Activated naive CD8-positive, alpha-beta T cell (primary cell): Measurements from ENCODE around the gene EZH2.
A peak's percentile ranks its signal among the peaks of the same experiment; 100 is the strongest.

Source experiments
- H3K27ac Mint-ChIP-seq: one replicate; pipeline ENCODE4 v1.8.0; 2021; ENCODE audit warnings: mixed read lengths
- H3K27me3 Mint-ChIP-seq: one replicate; pipeline ENCODE4 v1.8.0; 2021; ENCODE audit warnings: mixed read lengths
- H3K36me3 Mint-ChIP-seq: one replicate; pipeline ENCODE4 v1.8.0; 2021; ENCODE audit warnings: mixed read lengths
- H3K4me1 Mint-ChIP-seq: one replicate; pipeline ENCODE4 v1.8.0; 2021; ENCODE audit warnings: low read depth, mixed read lengths
- H3K4me3 Mint-ChIP-seq: one replicate; pipeline ENCODE4 v1.8.0; 2021; ENCODE audit warnings: mild to moderate bottlenecking, mixed read lengths
- H3K9me3 Mint-ChIP-seq: one replicate; pipeline ENCODE4 v1.8.0; 2021; ENCODE audit warnings: low read depth, mixed read lengths

Gene EZH2

DNA sequence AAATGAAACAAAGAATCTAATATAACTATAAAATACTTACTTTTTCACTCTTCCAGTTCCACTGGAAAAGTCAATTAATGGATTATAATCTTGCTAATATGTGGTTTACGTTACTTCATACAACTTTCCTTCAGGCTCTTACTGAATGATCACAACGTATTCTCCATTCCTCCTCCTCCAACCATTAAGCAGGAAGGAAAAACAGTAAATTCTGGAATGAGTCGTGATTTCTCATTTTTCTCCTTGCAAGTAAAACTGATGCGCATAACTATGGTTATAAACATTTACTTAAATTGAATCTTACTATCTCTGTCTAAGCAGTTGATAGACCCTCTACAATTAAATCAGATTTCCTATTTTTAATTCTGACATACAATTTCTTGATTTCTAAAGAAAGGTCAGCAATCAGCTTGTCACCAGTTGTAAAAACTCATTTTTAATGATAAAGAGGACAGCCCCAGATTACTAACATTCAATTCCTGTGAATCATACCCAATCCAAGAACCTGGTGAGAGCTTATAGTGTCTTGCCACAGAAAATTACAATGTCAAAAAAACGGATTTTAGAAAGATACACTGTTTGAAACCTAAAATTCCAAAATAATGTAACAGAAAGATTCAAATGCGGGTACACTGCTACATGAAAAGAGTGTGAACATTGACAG is 64.3 kb downstream of the EZH2 start:
- Mint-ChIP-seq H3K4me1 (peaks cover 2% of the 10 kb centered on the region), H3K9me3 (no peaks in the 10 kb centered on the region), H3K4me3 (no peak overlapping the region), H3K36me3 (peaks cover 21% of the 10 kb centered on the region), H3K27ac (no peak overlapping the region), H3K27me3 (no peaks in the 10 kb centered on the region)

DNA sequence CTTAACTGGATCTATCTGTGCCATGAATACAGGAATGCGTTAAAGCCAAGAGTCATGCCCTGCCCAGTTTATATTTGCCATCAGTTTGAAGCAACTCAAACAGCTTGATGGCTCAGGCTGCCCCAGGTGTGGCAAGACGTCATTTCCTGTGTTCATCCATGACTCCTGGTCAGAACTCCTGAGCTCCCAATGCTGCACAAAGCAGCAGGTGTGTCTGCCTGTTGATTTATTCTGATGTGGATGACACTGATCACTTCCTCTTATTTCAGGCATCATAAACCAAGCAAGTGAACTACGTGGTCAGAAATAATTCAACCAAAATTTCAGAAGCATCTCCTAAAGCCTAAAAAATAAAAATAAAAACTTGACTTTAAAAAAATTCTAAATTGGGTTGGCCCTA is 68.5 kb downstream of the EZH2 start:
- Mint-ChIP-seq H3K36me3 (peaks cover 23% of the 10 kb centered on the region), H3K27ac (no peak overlapping the region), H3K4me1 (peaks cover 2% of the 10 kb centered on the region), H3K27me3 (no peaks in the 10 kb centered on the region), H3K4me3 (no peak overlapping the region), H3K9me3 (no peaks in the 10 kb centered on the region)

DNA sequence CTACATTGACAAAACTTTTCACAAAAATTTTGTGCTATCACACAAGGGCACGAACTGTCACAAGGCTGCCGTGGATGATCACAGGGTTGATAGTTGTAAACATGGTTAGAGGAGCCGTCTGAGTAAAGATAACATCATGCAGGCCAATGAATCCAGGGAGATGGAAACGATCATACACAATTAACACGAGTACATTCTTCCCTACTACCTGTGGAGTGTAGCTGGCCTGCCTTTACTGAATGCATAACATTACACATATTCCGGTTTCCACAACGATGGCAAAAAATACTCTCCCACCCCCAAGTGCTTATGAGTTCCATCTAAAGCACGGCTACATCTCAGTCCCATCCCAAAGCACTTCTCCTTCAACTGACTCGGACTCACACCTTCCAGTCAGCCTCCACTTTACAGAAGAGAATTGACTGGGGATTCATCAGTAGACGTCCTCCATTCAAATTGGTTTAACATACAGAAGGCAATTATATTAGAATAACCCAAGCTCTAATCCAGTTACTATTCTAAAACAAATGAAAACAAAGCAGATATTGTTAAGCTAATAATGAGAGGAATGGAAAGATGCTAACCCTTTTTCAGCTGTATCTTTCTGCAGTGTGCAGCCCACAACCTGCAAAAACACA is 69.0 kb downstream of the EZH2 start:
- Mint-ChIP-seq H3K36me3 (peaks cover 27% of the 10 kb centered on the region), H3K4me1 (peaks cover 2% of the 10 kb centered on the region), H3K27me3 (no peaks in the 10 kb centered on the region), H3K27ac (no peak overlapping the region), H3K4me3 (no peak overlapping the region), H3K9me3 (no peaks in the 10 kb centered on the region)

DNA sequence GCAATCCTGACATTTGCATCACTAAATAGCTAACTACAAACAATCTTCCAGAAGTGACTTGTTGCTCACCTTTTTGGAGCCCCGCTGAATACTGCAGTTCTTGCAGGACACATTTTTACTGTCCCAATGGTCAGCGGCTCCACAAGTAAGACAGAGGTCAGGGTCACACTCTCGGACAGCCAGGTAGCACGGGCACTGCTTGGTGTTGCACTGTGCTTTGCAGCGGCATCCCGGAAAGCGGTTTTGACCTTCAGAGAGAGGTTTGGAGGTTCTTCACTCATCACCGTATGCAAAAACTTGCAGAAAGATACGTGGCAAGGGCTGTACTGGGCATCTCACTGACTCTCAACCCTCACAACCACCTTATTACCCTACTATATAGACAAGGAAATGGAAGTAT is 70.2 kb downstream of the EZH2 start:
- peaks cover 30% of the 10 kb centered on the region for H3K36me3 Mint-ChIP-seq
- no peak overlapping the region for H3K4me3 Mint-ChIP-seq
- no peaks in the 10 kb centered on the region for H3K27me3 Mint-ChIP-seq
- H3K9me3 Mint-ChIP-seq: no peaks in the 10 kb centered on the region
- peaks cover 2% of the 10 kb centered on the region for H3K4me1 Mint-ChIP-seq
- no peak overlapping the region for H3K27ac Mint-ChIP-seq

DNA sequence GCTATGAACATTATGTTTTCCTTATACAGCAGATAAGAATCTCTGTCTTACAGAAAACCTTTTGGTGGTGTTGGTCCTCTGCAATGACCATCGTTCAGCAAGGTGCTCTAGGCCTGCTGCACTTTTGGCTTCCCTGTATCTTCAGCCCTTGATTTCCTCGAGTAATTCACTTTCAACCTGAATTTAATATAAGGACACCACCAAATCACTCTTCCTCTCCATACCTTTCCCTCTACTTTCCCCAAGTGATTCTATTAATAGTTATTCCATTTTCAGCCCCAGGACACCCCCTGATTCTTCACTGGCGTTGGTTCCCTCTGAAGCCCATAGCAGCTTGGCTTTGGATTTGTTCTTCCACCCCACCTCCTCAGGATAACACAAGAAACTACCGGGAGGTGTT is 72.2 kb downstream of the EZH2 start:
- peak overlapping the region; percentile 74 for H3K27ac Mint-ChIP-seq
- no peaks in the 10 kb centered on the region for H3K9me3 Mint-ChIP-seq
- peaks cover 23% of the 10 kb centered on the region for H3K36me3 Mint-ChIP-seq
- no peak overlapping the region for H3K4me3 Mint-ChIP-seq
- no peaks in the 10 kb centered on the region for H3K27me3 Mint-ChIP-seq
- peaks cover 2% of the 10 kb centered on the region for H3K4me1 Mint-ChIP-seq

DNA sequence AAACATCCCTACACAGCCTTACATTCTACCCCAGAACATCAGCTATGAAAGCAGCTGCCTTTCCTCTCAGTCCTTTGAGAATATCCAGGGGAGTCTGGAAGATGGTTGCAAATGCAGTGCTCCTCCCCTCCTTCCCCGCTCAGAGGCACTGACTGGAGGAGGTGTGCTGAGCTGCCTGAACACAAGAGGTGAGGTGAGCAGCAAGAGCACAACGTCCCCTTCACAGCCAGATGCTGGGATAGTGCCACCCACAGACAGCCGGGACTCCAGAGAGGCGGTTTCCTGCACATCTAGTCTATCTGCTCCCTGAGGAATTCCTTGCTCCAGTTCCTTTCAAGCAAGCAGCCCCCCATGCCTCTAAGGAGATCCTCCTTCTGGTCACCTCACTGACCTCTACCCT is 74.2 kb downstream of the EZH2 start:
- no peaks in the 10 kb centered on the region for H3K9me3 Mint-ChIP-seq
- no peaks in the 10 kb centered on the region for H3K27me3 Mint-ChIP-seq
- peaks cover 22% of the 10 kb centered on the region for H3K36me3 Mint-ChIP-seq
- H3K4me3 Mint-ChIP-seq: no peak overlapping the region
- H3K27ac Mint-ChIP-seq: no peak overlapping the region
- H3K4me1 Mint-ChIP-seq: peaks cover 1% of the 10 kb centered on the region

DNA sequence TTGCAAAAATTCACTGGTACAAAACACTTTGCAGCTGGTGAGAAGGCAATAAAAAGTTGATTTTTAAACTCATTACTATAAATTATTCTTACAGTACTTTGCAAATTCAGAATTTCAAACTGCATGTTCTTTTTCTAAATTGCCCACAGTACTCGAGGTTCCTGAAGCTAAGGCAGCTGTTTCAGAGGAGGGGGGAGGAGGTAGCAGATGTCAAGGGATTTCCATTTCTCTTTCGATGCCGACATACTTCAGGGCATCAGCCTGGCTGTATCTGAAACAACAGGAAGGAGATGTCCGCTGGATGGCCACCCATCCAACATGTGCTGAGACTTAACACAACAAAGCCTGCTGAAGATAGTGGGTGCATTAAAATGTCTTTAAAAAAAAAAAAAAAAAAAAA is 76.7 kb downstream of the EZH2 start:
- Mint-ChIP-seq H3K27me3 (no peaks in the 10 kb centered on the region), H3K27ac (peak overlapping the region; percentile 72), H3K9me3 (no peaks in the 10 kb centered on the region), H3K4me1 (peaks cover 1% of the 10 kb centered on the region), H3K36me3 (peaks cover 20% of the 10 kb centered on the region), H3K4me3 (no peak overlapping the region)

DNA sequence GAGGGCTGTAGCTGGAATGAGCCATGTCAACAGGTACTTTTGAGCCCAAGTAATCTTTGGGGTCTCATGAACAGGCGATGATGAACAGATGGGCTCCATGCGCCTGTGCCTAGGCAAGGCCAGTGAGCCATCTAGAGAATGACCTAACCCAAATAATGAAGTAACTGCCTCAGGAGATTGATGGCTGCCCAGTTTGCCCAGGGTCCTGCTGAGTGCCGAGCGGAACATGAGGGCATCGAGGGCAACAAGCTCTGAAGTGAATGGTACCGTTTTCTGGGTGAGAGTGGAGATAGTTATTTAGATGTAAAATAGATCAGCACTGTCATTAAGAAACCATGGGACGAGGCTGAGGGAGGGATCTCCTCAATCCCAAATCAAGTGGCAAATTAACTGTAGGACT is 77.9 kb downstream of the EZH2 start:
- peaks cover 15% of the 10 kb centered on the region for H3K36me3 Mint-ChIP-seq
- H3K27ac Mint-ChIP-seq: peak overlapping the region; percentile 50
- H3K9me3 Mint-ChIP-seq: no peaks in the 10 kb centered on the region
- H3K4me3 Mint-ChIP-seq: no peak overlapping the region
- no peaks in the 10 kb centered on the region for H3K27me3 Mint-ChIP-seq
- H3K4me1 Mint-ChIP-seq: peaks cover 1% of the 10 kb centered on the region

DNA sequence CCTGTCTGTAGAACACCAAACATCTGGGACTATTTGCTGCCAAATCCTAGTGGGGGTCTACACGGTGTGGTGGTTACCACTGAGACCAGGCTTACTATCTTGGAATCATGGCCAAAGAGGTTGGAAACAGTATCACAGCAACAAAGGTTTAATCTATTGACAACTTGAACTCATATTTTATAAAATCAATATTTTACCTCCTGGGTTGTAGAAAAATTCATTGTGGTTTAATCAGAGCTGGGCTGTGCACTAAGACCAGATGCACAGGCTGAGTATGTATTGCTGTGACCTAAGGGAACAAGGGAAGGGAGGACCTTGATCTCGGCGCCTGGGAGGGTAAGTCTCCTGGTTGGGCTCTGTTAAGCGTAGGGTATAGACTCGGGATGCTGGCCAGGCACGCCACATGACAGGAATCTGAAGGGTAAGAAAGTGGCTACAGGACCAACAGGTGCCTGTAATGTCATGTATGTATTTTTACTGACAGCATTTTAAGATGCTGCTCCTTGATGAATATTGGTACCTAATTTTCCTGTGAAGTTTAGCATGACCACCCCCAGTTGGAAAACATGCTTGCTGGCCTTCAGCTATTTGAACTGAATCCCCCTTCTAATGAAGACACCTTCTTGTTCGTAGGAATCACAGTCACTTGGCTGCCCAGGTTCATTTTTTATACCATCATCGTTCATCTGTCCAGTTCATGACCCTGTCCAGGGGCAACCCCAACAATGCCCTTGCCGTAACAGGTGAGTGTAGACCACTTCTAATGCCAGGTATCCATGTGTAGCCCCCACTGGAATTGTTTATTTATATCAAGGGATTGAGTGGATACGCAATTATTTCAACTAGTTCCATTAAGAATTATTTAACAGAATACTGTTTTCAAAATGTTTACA is 79.5 kb downstream of the EZH2 start:
- H3K27ac Mint-ChIP-seq: peak overlapping the region; percentile 67
- peaks cover 1% of the 10 kb centered on the region for H3K4me1 Mint-ChIP-seq
- H3K36me3 Mint-ChIP-seq: peaks cover 13% of the 10 kb centered on the region
- no peak overlapping the region for H3K4me3 Mint-ChIP-seq
- no peaks in the 10 kb centered on the region for H3K27me3 Mint-ChIP-seq
- H3K9me3 Mint-ChIP-seq: no peaks in the 10 kb centered on the region

DNA sequence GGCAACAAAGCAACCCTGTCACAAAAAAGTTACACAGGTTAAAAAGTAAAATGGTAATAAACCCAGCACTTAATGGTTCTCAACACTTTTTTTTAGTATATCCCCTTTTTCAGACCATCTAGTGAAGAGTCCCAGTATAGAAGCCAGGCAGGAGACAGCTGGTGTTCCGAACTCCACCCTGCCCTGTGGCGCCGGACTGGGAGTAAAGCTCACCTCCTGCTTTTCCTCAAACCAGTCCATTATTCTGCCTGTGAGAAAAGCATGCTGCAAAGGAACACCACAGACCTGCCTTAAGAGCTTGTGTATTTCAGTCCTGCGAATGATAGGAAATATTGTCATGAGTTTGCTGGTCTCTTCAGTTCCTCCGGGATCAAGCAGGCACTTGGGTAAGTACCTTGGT is 81.0 kb downstream of the EZH2 start:
- H3K9me3 Mint-ChIP-seq: no peaks in the 10 kb centered on the region
- no peak overlapping the region for H3K27ac Mint-ChIP-seq
- no peaks in the 10 kb centered on the region for H3K27me3 Mint-ChIP-seq
- no peak overlapping the region for H3K4me3 Mint-ChIP-seq
- H3K36me3 Mint-ChIP-seq: peaks cover 17% of the 10 kb centered on the region
- H3K4me1 Mint-ChIP-seq: peaks cover 1% of the 10 kb centered on the region

DNA sequence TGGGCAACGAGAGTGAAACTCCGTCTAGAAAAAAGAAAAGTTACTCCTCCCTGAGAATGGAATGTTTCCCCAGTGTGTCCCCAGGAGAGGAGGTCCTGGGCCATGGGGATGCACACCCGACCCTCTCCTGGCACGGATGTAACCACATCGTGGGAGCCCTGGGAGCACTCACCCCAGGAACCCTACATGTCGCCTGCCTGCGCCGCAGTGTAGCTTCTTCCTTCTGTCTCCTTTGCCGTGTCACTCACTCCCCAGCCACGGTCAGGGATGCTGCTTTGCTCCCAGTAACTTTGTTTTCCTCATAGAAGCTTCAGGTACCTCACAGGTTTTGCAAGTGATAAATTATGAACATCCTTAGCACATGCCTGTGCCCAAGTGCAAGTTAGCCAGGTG is 82.0 kb downstream of the EZH2 start:
- Mint-ChIP-seq H3K27ac (peak overlapping the region; percentile 72), H3K36me3 (peaks cover 16% of the 10 kb centered on the region), H3K4me1 (peaks cover 1% of the 10 kb centered on the region), H3K27me3 (no peaks in the 10 kb centered on the region), H3K9me3 (no peaks in the 10 kb centered on the region), H3K4me3 (no peak overlapping the region)

DNA sequence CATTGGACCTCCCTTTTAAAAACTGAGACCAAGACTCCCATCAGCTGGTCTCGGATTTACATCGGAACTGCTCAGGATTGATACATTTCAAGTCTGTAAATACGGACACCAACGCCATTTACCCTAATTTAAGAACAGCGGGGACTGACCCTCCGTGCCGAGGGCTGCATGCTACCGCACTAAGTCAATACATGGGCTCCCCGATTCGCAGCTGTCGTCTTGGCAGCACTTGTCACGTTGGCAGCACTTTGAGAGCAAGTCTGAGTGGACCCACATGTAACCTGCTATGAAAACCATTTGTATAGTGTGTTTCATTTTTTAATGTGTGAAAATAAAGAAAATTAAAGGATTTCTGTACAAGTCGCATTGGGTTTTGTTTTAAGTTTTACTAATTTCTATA is 83.4 kb downstream of the EZH2 start:
- Mint-ChIP-seq H3K9me3 (no peaks in the 10 kb centered on the region), H3K27ac (peak overlapping the region; percentile 2), H3K36me3 (peaks cover 13% of the 10 kb centered on the region), H3K27me3 (no peaks in the 10 kb centered on the region), H3K4me3 (no peak overlapping the region), H3K4me1 (no peaks in the 10 kb centered on the region)

DNA sequence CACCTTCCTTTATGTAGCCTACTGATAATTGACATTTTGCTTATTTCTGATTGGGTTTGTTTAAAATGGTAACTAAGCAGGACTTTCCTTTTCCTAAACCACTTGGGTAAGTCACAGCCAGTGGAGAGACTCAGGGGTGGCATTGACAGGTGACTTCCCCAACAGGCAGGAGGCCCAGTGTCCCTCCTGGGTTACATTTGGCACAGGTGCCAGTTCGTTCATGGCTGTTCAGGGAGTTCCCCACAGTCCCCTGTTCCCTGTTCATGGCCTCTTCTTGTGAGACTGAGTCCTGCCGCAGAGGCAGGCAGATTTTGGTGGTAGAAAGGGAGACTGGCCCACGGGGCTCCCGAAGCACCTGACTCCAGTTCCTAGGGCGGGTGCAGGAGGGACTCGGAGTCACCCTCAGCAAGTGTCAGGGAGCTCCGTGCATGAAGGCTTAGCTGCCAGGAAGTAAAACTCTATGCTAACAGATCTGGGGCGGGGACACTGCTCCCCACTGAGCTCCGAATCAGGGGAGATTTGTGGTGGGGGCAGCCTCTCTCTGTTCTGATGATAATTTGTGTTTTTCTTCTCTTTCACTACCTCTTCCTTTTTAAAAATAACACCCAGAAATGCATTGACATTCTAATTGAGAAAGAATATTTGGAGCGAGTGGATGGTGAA is 84.1 kb downstream of the EZH2 start:
- H3K36me3 Mint-ChIP-seq: peaks cover 13% of the 10 kb centered on the region
- H3K4me1 Mint-ChIP-seq: no peaks in the 10 kb centered on the region
- H3K27me3 Mint-ChIP-seq: no peaks in the 10 kb centered on the region
- H3K9me3 Mint-ChIP-seq: no peaks in the 10 kb centered on the region
- H3K27ac Mint-ChIP-seq: peak overlapping the region; percentile 2
- no peak overlapping the region for H3K4me3 Mint-ChIP-seq

DNA sequence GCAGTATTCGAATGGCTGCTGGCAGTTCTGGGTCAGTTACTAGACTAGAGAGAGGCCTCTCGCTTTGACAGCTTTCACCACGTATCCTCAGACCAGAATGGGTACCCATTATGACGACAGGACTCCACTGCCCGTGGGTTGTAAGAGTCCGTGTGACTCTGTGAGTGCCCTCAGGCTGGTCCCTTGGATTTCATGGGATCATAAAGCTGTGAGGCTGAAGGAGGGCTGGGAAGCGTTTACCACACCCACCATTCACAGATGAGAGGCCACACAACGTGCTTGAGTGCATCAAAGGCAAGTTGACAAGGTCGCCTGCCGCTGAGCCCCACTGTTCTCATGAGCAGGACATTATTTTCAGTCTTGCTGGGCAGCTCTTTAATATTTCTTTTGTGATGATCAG is 87.2 kb downstream of the EZH2 start:
- Mint-ChIP-seq H3K4me1 (peaks cover 4% of the 10 kb centered on the region), H3K9me3 (no peaks in the 10 kb centered on the region), H3K27ac (no peak overlapping the region), H3K27me3 (no peaks in the 10 kb centered on the region), H3K4me3 (no peak overlapping the region), H3K36me3 (peaks cover 22% of the 10 kb centered on the region)

DNA sequence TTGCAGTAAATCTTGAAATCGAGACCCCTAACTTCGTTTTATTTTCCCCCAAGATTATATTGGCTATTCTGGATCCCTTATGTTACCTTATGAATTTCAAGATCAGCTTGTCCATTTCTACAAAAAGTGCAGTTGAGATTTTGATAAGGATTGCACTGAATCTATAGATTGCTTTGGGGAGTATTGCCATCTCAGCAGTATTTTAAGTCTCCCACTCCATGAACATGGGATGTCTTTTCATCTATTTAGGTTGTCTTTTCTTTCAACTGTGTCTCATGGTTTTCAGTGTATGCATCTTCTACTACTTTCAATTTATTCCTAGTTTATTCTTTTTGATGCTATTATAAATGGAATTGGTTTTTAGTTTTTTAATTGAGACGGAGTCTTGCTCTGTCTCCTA is 89.6 kb downstream of the EZH2 start:
- H3K27me3 Mint-ChIP-seq: no peaks in the 10 kb centered on the region
- peaks cover 21% of the 10 kb centered on the region for H3K36me3 Mint-ChIP-seq
- no peaks in the 10 kb centered on the region for H3K9me3 Mint-ChIP-seq
- H3K4me3 Mint-ChIP-seq: no peak overlapping the region
- H3K4me1 Mint-ChIP-seq: peaks cover 4% of the 10 kb centered on the region
- no peak overlapping the region for H3K27ac Mint-ChIP-seq
